Ovary (tissue), 3 donors: Measurements from ENCODE around the gene MLPH.

Experiments used
- CTCF ChIP-seq, 3 donors: fragments of 450-650 bp in 2 of 3; fragments of 200-600 bp in 1 of 3; IDR thresholded peaks; one replicate each; pipeline versions ENCODE4 v1.5.1 to v1.8.0; 2016 to 2022; ENCODE audit warnings: antibody characterized with exemption in 3 of 3, mild to moderate bottlenecking in 1 of 3
- EP300 ChIP-seq: sonication (generic); formaldehyde crosslinking; IDR thresholded peaks from one replicate; pipeline ENCODE4 v1.6.1; 2017; ENCODE audit warnings: antibody characterized with exemption
- POLR2A ChIP-seq: fragments of 450-650 bp; IDR thresholded peaks from one replicate; pipeline ENCODE4 v1.6.1; 2017; ENCODE audit warnings: antibody characterized with exemption, mild to moderate bottlenecking, moderate library complexity
- donor health status: DM: no; HTN: no; CAD: no.

GRCh38 chr2:237465515-237466148, 21.4 kb upstream of the MLPH start:
- TF ChIP-seq CTCF (IDR thresholded peaks at IDR 0.05) (no peak), POLR2A (no peak), EP300 (no peak)
